ENCODE results near the gene ERBB4. TPM values are rescaled to one million over a fixed set of nuclear protein-coding genes. Genes with fewer than 3 reads are reported as not detected.

ERBB4 gene
- total and polyA plus RNA-seq, 10 of the 15 experiments (the other 5 are each of a cell fraction or from before 2014, with no cell fraction given) = under 0.01 to 0.23 (median 0.01) TPM; not detected in 4

DNA sequence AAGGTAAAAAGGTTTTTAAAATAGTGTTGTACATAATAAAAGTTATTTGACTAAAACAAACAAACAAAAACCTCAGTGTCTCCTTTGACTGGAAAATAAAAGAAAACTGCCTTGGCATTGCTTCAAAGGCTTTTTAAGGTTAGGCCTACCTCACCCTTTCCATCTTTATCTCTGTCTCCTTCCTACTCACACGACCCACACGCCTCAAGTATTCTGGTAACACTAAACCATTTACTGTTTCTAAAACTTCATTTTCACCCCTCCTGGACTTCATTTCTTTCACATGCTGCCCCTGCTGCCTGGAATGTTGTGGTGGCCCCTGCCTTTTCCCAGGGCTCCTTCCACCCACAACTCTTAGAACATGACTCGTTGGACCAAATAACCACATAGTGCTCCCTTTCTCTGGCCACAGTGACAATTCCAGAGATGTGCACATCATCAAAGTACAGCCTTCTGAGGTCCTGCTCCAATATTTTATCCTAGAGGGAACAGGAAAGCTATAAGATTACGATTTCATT, 54.0 kb downstream of the ERBB4 start:
- WGBS (ENCODE audit: insufficient coverage, insufficient replicate concordance, low lambda C conversion rate, missing lambda C conversion rate) = 12% methylated on average over 4 of the region's 4 CpGs
- Histone ChIP-seq H3K36me3 (ENCODE audit: control insufficient read depth in 2 of 2, insufficient read depth in 2 of 2, low read length in 1 of 2) (no peaks in the 10 kb centered on the region), H3K27me3 (replicated peaks in 1 of 2; ENCODE audit: control insufficient read depth in 2 of 2, insufficient read depth in 2 of 2, low read length in 1 of 2) (no peaks in the 10 kb centered on the region), H3K4me2 (ENCODE audit: control insufficient read depth, insufficient read depth) (no peak overlapping the region), H4K20me1 (ENCODE audit: control insufficient read depth, insufficient read depth) (no peaks in the 10 kb centered on the region), H3K27ac (ENCODE audit: control insufficient read depth, insufficient read depth) (no peak overlapping the region), H3K79me2 (ENCODE audit: control insufficient read depth, insufficient read depth, low read length) (no peaks in the 10 kb centered on the region), H3K4me1 (ENCODE audit: control insufficient read depth, insufficient read depth, low read length) (no peaks in the 10 kb centered on the region), H2AFZ (ENCODE audit: control insufficient read depth, low read depth, low read length) (no peak overlapping the region; the same call in 1 of the 2 replicates), H3K9me3 (replicated peaks; ENCODE audit: control insufficient read depth, insufficient read depth, low read length) (no peaks in the 10 kb centered on the region), H3K9ac (ENCODE audit: control insufficient read depth, insufficient read depth, low read length) (no peak overlapping the region), H3K4me3 (no peak overlapping the region)
- no peak for DNase-seq (ENCODE audit: low read depth, low spot score)
- no peak for ATAC-seq
- RAD21 ChIA-PET (ENCODE audit: unreplicated experiment) = no interaction called here
- CTCF ChIA-PET = no interaction called here
- in situ Hi-C loops (cut with MboI) = no loop called here
- POLR2A ChIA-PET = no interaction called here
- SMC1A ChIA-PET (ENCODE audit: uncharacterized antibody, unreplicated experiment) = interaction anchor here (1.0 kb wide), 1 partner anchor 11 kb away, joined by 3 read pairs; no protein-coding TSS in a partner anchor
- no peak for TF ChIP-seq USF1 (IDR thresholded peaks at IDR 0.05; ENCODE audit: borderline replicate concordance, extremely low read length, insufficient read depth, low read depth, low read length)
- TF ChIP-seq JUNB (IDR thresholded peaks at IDR 0.05) = no peak
- no peak for TF ChIP-seq HDAC2 (IDR thresholded peaks at IDR 0.05)
- TF ChIP-seq, protein P1, sequence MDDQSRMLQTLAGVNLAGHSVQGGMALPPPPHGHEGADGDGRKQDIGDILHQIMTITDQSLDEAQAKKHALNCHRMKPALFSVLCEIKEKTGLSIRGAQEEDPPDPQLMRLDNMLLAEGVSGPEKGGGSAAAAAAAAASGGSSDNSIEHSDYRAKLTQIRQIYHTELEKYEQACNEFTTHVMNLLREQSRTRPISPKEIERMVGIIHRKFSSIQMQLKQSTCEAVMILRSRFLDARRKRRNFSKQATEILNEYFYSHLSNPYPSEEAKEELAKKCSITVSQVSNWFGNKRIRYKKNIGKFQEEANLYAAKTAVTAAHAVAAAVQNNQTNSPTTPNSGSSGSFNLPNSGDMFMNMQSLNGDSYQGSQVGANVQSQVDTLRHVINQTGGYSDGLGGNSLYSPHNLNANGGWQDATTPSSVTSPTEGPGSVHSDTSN (IDR thresholded peaks at IDR 0.05; ENCODE audit: insufficient replicate concordance, low read depth, low read length) = no peak
- FAIRE-seq = no peak
- no TSS peak for BruUV-seq (replicated peaks)
- intact Hi-C loops (cut with micrococcal nuclease; ENCODE audit: unreplicated experiment) = no loop called here

DNA sequence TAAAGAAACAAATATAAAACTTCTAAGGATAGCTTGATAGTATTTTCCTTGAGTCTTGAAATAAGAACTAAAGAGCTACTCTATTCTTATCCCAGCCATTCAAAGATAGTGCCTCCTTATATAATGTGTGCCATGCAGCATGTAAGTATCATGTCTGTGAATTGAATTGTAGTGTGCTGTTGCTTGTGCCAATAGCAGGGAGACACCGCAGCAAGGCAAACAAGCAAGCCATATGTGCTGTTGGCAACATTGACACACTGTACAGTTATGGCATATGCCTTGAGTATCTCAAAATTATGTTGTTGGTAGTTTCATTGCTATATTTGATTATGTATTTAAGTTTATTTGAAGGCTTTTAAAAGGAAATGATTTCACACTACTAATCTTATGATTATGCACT, 58.2 kb downstream of the ERBB4 start:
- WGBS (ENCODE audit: insufficient coverage, insufficient replicate concordance, low lambda C conversion rate, missing lambda C conversion rate) = 40% methylated on average over 1 of the region's 1 CpG
- intact Hi-C loops (cut with micrococcal nuclease; ENCODE audit: unreplicated experiment) = no loop called here
- no peaks in the 10 kb centered on the region for H3K36me3 ChIP-seq (ENCODE audit: control insufficient read depth in 2 of 2, insufficient read depth in 2 of 2, low read length in 1 of 2)
- no peaks in the 10 kb centered on the region for H3K27me3 ChIP-seq (replicated peaks in 1 of 2; ENCODE audit: control insufficient read depth in 2 of 2, insufficient read depth in 2 of 2, low read length in 1 of 2)
- ChIA-PET CTCF (interaction anchor here (0.8 kb wide), 1 partner anchor 21 kb away, joined by 3 read pairs; no protein-coding TSS in a partner anchor), POLR2A (no interaction called here), SMC1A (ENCODE audit: uncharacterized antibody, unreplicated experiment) (no interaction called here), RAD21 (ENCODE audit: unreplicated experiment) (interaction anchor here (0.7 kb wide), 1 partner anchor 736 kb away, joined by 3 read pairs; no protein-coding TSS in a partner anchor)
- ATAC-seq = no peak
- no peak overlapping the region for H3K4me2 ChIP-seq (ENCODE audit: control insufficient read depth, insufficient read depth)
- H4K20me1 ChIP-seq (ENCODE audit: control insufficient read depth, insufficient read depth) = no peaks in the 10 kb centered on the region
- H3K4me3 ChIP-seq = no peak overlapping the region
- no peak for DNase-seq (ENCODE audit: low read depth, low spot score)
- no peak overlapping the region for H3K9ac ChIP-seq (ENCODE audit: control insufficient read depth, insufficient read depth, low read length)
- in situ Hi-C loops (cut with MboI) = no loop called here
- no peaks in the 10 kb centered on the region for H3K9me3 ChIP-seq (replicated peaks; ENCODE audit: control insufficient read depth, insufficient read depth, low read length)
- FAIRE-seq = no peak
- H3K79me2 ChIP-seq (ENCODE audit: control insufficient read depth, insufficient read depth, low read length) = no peaks in the 10 kb centered on the region
- H3K27ac ChIP-seq (ENCODE audit: control insufficient read depth, insufficient read depth) = no peak overlapping the region
- no TSS peak for BruUV-seq (replicated peaks)
- TF ChIP-seq EED (IDR thresholded peaks at IDR 0.05; ENCODE audit: low read depth) (no peak), E4F1 (IDR thresholded peaks at IDR 0.05; ENCODE audit: borderline replicate concordance, partially characterized antibody) (no peak)
- H3K4me1 ChIP-seq (ENCODE audit: control insufficient read depth, insufficient read depth, low read length) = no peaks in the 10 kb centered on the region
- H2AFZ ChIP-seq (ENCODE audit: control insufficient read depth, low read depth, low read length) = no peak overlapping the region
